Liver (tissue), 9 donors: Measurements from ENCODE around the gene COL23A1. TPM values are rescaled to one million over a fixed set of nuclear protein-coding genes. Genes with fewer than 3 reads are reported as not detected.

Source experiments
- DNase-seq: peaks from one replicate; pipeline ENCODE4 v3.0.0-alpha.2; 2017; ENCODE audit warnings: low spot score
- H3K27ac ChIP-seq, 2 donors: one replicate each; pipeline ENCODE4 v1.7.0; 2013; ENCODE audit warnings: inconsistent platforms in 2 of 2, low read length in 2 of 2, control low read depth in 1 of 2, low read depth in 1 of 2, mild to moderate bottlenecking in 1 of 2
- H3K27me3 ChIP-seq, 4 donors: one replicate each; pipeline versions ENCODE4 v1.6.1 to v1.7.0; 2013; ENCODE audit warnings: low read length in 3 of 4, inconsistent platforms in 1 of 4, mild to moderate bottlenecking in 1 of 4, moderate library complexity in 1 of 4; ENCODE audit not compliant: control insufficient read depth in 4 of 4, insufficient read depth in 4 of 4
- H3K36me3 ChIP-seq, 4 donors: one replicate each; pipeline versions ENCODE4 v1.6.1 to v1.7.0; 2013; ENCODE audit warnings: low read length in 3 of 4, mild to moderate bottlenecking in 3 of 4, low read depth in 1 of 4, moderate library complexity in 1 of 4; ENCODE audit not compliant: control insufficient read depth in 4 of 4, insufficient read depth in 3 of 4
- H3K4me1 ChIP-seq, 4 donors: one replicate each; pipeline versions ENCODE4 v1.6.1 to v1.7.0; 2013; ENCODE audit warnings: low read length in 3 of 4, mild to moderate bottlenecking in 3 of 4, moderate library complexity in 1 of 4; ENCODE audit not compliant: control insufficient read depth in 4 of 4, insufficient read depth in 4 of 4
- H3K4me3 ChIP-seq, 3 donors: one replicate each; pipeline versions ENCODE4 v1.6.1 to v1.7.0; 2013; ENCODE audit warnings: low read length in 3 of 3, control low read depth in 1 of 3, low read depth in 1 of 3, mild to moderate bottlenecking in 1 of 3
- H3K9ac ChIP-seq, 2 donors: one replicate each; pipeline ENCODE4 v1.7.0; 2013; ENCODE audit warnings: low read length in 2 of 2, mild to moderate bottlenecking in 2 of 2, moderate library complexity in 2 of 2, control low read depth in 1 of 2, low read depth in 1 of 2
- H3K9me3 ChIP-seq, 4 donors: one replicate each; pipeline versions ENCODE4 v1.6.1 to v1.7.0; 2013; ENCODE audit warnings: low read length in 3 of 4; ENCODE audit not compliant: control insufficient read depth in 4 of 4
- EGR1 ChIP-seq, 2 donors: IDR thresholded peaks; 2 replicates each; pipeline ENCODE4 v1.6.1; 2016 to 2018; ENCODE audit warnings: antibody characterized with exemption in 2 of 2, low read depth in 2 of 2
- FOXA1 ChIP-seq: IDR thresholded peaks from 2 replicates; pipeline ENCODE4 v1.6.1; 2016; ENCODE audit warnings: antibody characterized with exemption
- FOXA2 ChIP-seq: IDR thresholded peaks from 2 replicates; pipeline ENCODE4 v1.6.1; 2016; ENCODE audit warnings: antibody characterized with exemption
- GABPA ChIP-seq, 2 donors: IDR thresholded peaks in 1 of 2; conservative IDR thresholded peaks in 1 of 2; 2 replicates each; pipeline ENCODE4 v1.6.1; 2016; ENCODE audit warnings: antibody characterized with exemption in 2 of 2, mild to moderate bottlenecking in 1 of 2, moderate library complexity in 1 of 2
- HNF4A ChIP-seq, 2 donors: conservative IDR thresholded peaks; 2 replicates each; pipeline ENCODE4 v1.6.1; 2016; ENCODE audit warnings: antibody characterized with exemption in 2 of 2, mild to moderate bottlenecking in 2 of 2
- HNF4G ChIP-seq: IDR thresholded peaks from 2 replicates; pipeline ENCODE4 v1.6.1; 2016; ENCODE audit warnings: antibody characterized with exemption
- JUND ChIP-seq, 2 donors: IDR thresholded peaks; 2 replicates each; pipeline ENCODE4 v1.6.1; 2016; ENCODE audit warnings: antibody characterized with exemption in 2 of 2
- NR2F2 ChIP-seq: IDR thresholded peaks from 2 replicates; pipeline ENCODE4 v1.6.1; 2016; ENCODE audit warnings: antibody characterized with exemption
- RAD21 ChIP-seq, 2 donors: IDR thresholded peaks; 2 replicates each; pipeline ENCODE4 v1.6.1; 2016; ENCODE audit warnings: antibody characterized with exemption in 2 of 2, mild to moderate bottlenecking in 2 of 2
- RXRA ChIP-seq, 2 donors: IDR thresholded peaks; 2 replicates each; pipeline ENCODE4 v1.6.1; 2017 to 2018; ENCODE audit warnings: antibody characterized with exemption in 2 of 2, mild to moderate bottlenecking in 1 of 2
- SP1 ChIP-seq: IDR thresholded peaks from 2 replicates; pipeline ENCODE4 v1.6.1; 2018; ENCODE audit warnings: antibody characterized with exemption, mild to moderate bottlenecking
- TAF1 ChIP-seq: conservative IDR thresholded peaks from 2 replicates; pipeline ENCODE4 v1.6.1; 2016; ENCODE audit warnings: antibody characterized with exemption, mild to moderate bottlenecking
- YY1 ChIP-seq: IDR thresholded peaks from 2 replicates; pipeline ENCODE4 v1.6.1; 2016; ENCODE audit warnings: antibody characterized with exemption, mild to moderate bottlenecking
- WGBS: extraction: QIAGEN DNeasy Blood & Tissue Kit; methylation state at CpG from one replicate; pipeline ENCODE4 v1.1.7; 2013; 5-methylcytosine and 5-hydroxymethylcytosine counted together
- polyA plus RNA-seq, 2 donors: library from polyadenylated mRNA; stranded (reverse) in 1 of 2; unstranded in 1 of 2; fragments of 200-250 nt in 1 of 2; fragments of >200 nt in 1 of 2; fragmentation: Nextera tagmentation in 1 of 2; extraction: Ambion mirVana in 1 of 2; gene quantifications; one replicate each; pipeline versions ENCODE4 v1.2.1 to v1.2.3, GENCODE V29; 2013 to 2015
- total RNA-seq, 2 donors: library from RNA; depleted of rRNA; stranded (reverse); fragments of >200 nt; gene quantifications; one replicate each; pipeline ENCODE4 v1.2.3, GENCODE V29; 2014
- TF ChIP-seq, protein P1 (sequence below): IDR thresholded peaks from 2 replicates; pipeline ENCODE4 v1.6.1; 2016; ENCODE audit warnings: antibody characterized with exemption
- TF ChIP-seq, protein P2 (sequence below): IDR thresholded peaks from 2 replicates; pipeline ENCODE4 v1.6.1; 2016; ENCODE audit warnings: antibody characterized with exemption
- TF ChIP-seq, protein P3 (sequence below): fragments of 150-350 bp; IDR thresholded peaks from 2 replicates; pipeline ENCODE4 v1.5.1; 2017; ENCODE audit warnings: improper control_type of control experiment, low read depth, low read length; ENCODE audit not compliant: missing input control
- TF ChIP-seq, protein P4 (sequence below): IDR thresholded peaks from 2 replicates; pipeline ENCODE4 v1.6.1; 2016; ENCODE audit warnings: antibody characterized with exemption
- TF ChIP-seq, protein P5 (sequence below): IDR thresholded peaks from 2 replicates; pipeline ENCODE4 v1.6.1; 2016; ENCODE audit warnings: antibody characterized with exemption, mild to moderate bottlenecking
- donor health status: healthy.
- donor health status: healthy.
- donor health status: healthy.
- donor health status: healthy.
- donor health status: healthy.

The COL23A1 gene
- total and polyA plus RNA-seq, 4 donors: 0.08 to 1.4 (median 0.27) TPM

DNA sequence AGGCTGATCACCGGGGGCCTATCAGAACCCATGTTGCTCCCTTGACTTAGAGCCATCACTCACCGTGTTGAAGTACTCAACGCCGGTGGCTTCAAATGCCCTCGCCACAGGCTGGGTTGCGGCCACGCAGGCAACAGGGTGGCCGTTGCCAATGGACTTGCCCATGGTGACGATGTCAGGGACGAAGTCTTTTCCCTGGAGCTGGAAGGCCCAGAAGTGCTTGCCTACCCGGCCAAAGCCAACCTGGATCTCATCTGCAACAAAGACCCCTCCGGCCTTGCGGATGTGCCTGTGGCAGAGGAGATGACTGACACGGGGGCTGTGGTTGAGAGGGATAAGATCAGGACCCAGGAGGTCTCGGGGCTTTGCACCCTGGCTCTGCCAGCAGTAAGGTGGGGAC lies 367.9 kb downstream of the COL23A1 start:
- Histone ChIP-seq H3K4me1 (peaks cover 0 to 16% (median 7%) of the 10 kb centered on the region in 4 donors), H3K9me3 (no peaks in the 10 kb centered on the region), H3K36me3 (peaks cover 3 to 50% (median 30%) of the 10 kb centered on the region in 4 donors), H3K27me3 (no peaks in the 10 kb centered on the region), H3K9ac (no peak overlapping the region), H3K27ac (no peak overlapping the region), H3K4me3 (no peak overlapping the region)
- WGBS: 99% methylated on average over 15 of the region's 15 CpGs
- no peak for DNase-seq
- TF ChIP-seq HNF4A (conservative IDR thresholded peaks at IDR 0.05): no peak
- TF ChIP-seq GABPA (IDR thresholded peaks at IDR 0.05 in 1 of 2, conservative IDR thresholded peaks at IDR 0.05 in 1 of 2): no peak
- no peak for TF ChIP-seq YY1
- TF ChIP-seq RXRA (IDR thresholded peaks at IDR 0.05): no peak

DNA sequence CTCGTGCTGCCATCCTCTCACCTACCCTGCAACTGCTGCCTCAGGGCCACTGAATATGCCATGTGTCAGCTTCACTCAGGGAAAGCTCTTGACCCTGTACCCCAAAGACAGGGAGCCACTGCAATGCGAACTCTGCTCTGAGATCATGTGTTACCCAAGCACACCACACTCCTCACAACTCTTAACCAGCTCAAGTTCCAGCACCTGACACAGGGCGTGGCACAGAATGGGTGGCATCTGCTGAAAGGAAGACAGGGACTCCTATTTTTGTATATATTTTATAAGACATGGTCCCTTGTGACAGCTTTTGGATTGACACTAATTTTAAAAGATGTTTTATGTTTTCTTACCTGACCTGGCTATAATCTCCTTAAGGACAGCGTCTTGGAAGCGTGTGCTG lies 368.3 kb downstream of the COL23A1 start:
- H3K27ac ChIP-seq: no peak overlapping the region
- DNase-seq: no peak
- peaks cover 3 to 48% (median 28%) of the 10 kb centered on the region in 4 donors for H3K36me3 ChIP-seq

More for the DNA sequence above, 368.3 kb downstream of the COL23A1 start:
- peaks cover under 1 to 16% (median 6%) of the 10 kb centered on the region in 4 donors for H3K4me1 ChIP-seq
- no peak overlapping the region for H3K9ac ChIP-seq
- no peak overlapping the region for H3K4me3 ChIP-seq
- TF ChIP-seq HNF4G (no peak), RAD21 (IDR thresholded peaks at IDR 0.05) (no peak), FOXA1 (no peak), YY1 (no peak), TAF1 (no peak), EGR1 (IDR thresholded peaks at IDR 0.05; ENCODE audit: low read depth in 2 of 2) (no peak), NR2F2 (no peak), SP1 (no peak), JUND (IDR thresholded peaks at IDR 0.05) (no peak), FOXA2 (no peak), RXRA (IDR thresholded peaks at IDR 0.05) (no peak), HNF4A (conservative IDR thresholded peaks at IDR 0.05) (no peak)
- TF ChIP-seq, protein P1, sequence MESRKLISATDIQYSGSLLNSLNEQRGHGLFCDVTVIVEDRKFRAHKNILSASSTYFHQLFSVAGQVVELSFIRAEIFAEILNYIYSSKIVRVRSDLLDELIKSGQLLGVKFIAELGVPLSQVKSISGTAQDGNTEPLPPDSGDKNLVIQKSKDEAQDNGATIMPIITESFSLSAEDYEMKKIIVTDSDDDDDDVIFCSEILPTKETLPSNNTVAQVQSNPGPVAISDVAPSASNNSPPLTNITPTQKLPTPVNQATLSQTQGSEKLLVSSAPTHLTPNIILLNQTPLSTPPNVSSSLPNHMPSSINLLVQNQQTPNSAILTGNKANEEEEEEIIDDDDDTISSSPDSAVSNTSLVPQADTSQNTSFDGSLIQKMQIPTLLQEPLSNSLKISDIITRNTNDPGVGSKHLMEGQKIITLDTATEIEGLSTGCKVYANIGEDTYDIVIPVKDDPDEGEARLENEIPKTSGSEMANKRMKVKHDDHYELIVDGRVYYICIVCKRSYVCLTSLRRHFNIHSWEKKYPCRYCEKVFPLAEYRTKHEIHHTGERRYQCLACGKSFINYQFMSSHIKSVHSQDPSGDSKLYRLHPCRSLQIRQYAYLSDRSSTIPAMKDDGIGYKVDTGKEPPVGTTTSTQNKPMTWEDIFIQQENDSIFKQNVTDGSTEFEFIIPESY: no peak
- TF ChIP-seq, protein P2, sequence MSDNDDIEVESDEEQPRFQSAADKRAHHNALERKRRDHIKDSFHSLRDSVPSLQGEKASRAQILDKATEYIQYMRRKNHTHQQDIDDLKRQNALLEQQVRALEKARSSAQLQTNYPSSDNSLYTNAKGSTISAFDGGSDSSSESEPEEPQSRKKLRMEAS: no peak
- TF ChIP-seq, protein P3, sequence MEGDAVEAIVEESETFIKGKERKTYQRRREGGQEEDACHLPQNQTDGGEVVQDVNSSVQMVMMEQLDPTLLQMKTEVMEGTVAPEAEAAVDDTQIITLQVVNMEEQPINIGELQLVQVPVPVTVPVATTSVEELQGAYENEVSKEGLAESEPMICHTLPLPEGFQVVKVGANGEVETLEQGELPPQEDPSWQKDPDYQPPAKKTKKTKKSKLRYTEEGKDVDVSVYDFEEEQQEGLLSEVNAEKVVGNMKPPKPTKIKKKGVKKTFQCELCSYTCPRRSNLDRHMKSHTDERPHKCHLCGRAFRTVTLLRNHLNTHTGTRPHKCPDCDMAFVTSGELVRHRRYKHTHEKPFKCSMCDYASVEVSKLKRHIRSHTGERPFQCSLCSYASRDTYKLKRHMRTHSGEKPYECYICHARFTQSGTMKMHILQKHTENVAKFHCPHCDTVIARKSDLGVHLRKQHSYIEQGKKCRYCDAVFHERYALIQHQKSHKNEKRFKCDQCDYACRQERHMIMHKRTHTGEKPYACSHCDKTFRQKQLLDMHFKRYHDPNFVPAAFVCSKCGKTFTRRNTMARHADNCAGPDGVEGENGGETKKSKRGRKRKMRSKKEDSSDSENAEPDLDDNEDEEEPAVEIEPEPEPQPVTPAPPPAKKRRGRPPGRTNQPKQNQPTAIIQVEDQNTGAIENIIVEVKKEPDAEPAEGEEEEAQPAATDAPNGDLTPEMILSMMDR: no peak
- TF ChIP-seq, protein P4, sequence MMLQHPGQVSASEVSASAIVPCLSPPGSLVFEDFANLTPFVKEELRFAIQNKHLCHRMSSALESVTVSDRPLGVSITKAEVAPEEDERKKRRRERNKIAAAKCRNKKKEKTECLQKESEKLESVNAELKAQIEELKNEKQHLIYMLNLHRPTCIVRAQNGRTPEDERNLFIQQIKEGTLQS: no peak
- TF ChIP-seq, protein P5, sequence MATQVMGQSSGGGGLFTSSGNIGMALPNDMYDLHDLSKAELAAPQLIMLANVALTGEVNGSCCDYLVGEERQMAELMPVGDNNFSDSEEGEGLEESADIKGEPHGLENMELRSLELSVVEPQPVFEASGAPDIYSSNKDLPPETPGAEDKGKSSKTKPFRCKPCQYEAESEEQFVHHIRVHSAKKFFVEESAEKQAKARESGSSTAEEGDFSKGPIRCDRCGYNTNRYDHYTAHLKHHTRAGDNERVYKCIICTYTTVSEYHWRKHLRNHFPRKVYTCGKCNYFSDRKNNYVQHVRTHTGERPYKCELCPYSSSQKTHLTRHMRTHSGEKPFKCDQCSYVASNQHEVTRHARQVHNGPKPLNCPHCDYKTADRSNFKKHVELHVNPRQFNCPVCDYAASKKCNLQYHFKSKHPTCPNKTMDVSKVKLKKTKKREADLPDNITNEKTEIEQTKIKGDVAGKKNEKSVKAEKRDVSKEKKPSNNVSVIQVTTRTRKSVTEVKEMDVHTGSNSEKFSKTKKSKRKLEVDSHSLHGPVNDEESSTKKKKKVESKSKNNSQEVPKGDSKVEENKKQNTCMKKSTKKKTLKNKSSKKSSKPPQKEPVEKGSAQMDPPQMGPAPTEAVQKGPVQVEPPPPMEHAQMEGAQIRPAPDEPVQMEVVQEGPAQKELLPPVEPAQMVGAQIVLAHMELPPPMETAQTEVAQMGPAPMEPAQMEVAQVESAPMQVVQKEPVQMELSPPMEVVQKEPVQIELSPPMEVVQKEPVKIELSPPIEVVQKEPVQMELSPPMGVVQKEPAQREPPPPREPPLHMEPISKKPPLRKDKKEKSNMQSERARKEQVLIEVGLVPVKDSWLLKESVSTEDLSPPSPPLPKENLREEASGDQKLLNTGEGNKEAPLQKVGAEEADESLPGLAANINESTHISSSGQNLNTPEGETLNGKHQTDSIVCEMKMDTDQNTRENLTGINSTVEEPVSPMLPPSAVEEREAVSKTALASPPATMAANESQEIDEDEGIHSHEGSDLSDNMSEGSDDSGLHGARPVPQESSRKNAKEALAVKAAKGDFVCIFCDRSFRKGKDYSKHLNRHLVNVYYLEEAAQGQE: no peak
- H3K27me3 ChIP-seq: no peaks in the 10 kb centered on the region
- no peaks in the 10 kb centered on the region for H3K9me3 ChIP-seq
- WGBS: 75% methylated on average over 5 of the region's 5 CpGs
